ENCODE measurements around the gene PUM2. TPM values are rescaled to one million over a fixed set of nuclear protein-coding genes. Genes with fewer than 3 reads are reported as not detected.

The PUM2 gene
- total and polyA plus RNA-seq, 9 donors: 40.5 to 69.6 (median 55.2) TPM

- no peak for DNase-seq
- H3K4me3 ChIP-seq (ENCODE audit: low read length): no peak overlapping the region
- H3K36me3 ChIP-seq (ENCODE audit: control insufficient read depth, insufficient read depth, low read length): peaks cover 5% of the 10 kb centered on the region
- no peaks in the 10 kb centered on the region for H3K4me1 ChIP-seq (ENCODE audit: control insufficient read depth, insufficient read depth, low read length)
- 93% methylated on average over 3 of the region's 10 CpGs for WGBS (ENCODE audit: insufficient coverage)
- H3K9me3 ChIP-seq (replicated peaks; ENCODE audit: control insufficient read depth, low read depth, low read length): no peaks in the 10 kb centered on the region
- H3K27ac ChIP-seq (ENCODE audit: low read length): no peak overlapping the region
- no peaks in the 10 kb centered on the region for H3K27me3 ChIP-seq (ENCODE audit: control insufficient read depth, insufficient read depth, low read length)
These were observed 144.6 kb downstream of the PUM2 start for GRCh38 chr2:20205915-20206524.

GRCh38 chr2:20205069-20205468 lies 145.6 kb downstream of the PUM2 start:
- no peaks in the 10 kb centered on the region for H3K27me3 ChIP-seq (ENCODE audit: control insufficient read depth, insufficient read depth, low read length)
- no peaks in the 10 kb centered on the region for H3K9me3 ChIP-seq (replicated peaks; ENCODE audit: control insufficient read depth, low read depth, low read length)
- H3K36me3 ChIP-seq (ENCODE audit: control insufficient read depth, insufficient read depth, low read length): peaks cover 5% of the 10 kb centered on the region
- DNase-seq: no peak
- 66% methylated on average over 5 of the region's 7 CpGs for WGBS (ENCODE audit: insufficient coverage)
- no peaks in the 10 kb centered on the region for H3K4me1 ChIP-seq (ENCODE audit: control insufficient read depth, insufficient read depth, low read length)
- H3K27ac ChIP-seq (ENCODE audit: low read length): no peak overlapping the region
- no peak overlapping the region for H3K4me3 ChIP-seq (ENCODE audit: low read length)

GRCh38 chr2:20203521-20204225 lies 147.0 kb downstream of the PUM2 start:
- H3K27me3 ChIP-seq (ENCODE audit: control insufficient read depth, insufficient read depth, low read length): no peaks in the 10 kb centered on the region
- peaks cover 5% of the 10 kb centered on the region for H3K36me3 ChIP-seq (ENCODE audit: control insufficient read depth, insufficient read depth, low read length)
- no peak overlapping the region for H3K4me3 ChIP-seq (ENCODE audit: low read length)
- H3K4me1 ChIP-seq (ENCODE audit: control insufficient read depth, insufficient read depth, low read length): no peaks in the 10 kb centered on the region
- WGBS (ENCODE audit: insufficient coverage): 55% methylated on average over 5 of the region's 17 CpGs
- no peak overlapping the region for H3K27ac ChIP-seq (ENCODE audit: low read length)
- H3K9me3 ChIP-seq (replicated peaks; ENCODE audit: control insufficient read depth, low read depth, low read length): no peaks in the 10 kb centered on the region
- no peak for DNase-seq

- Histone ChIP-seq H3K36me3 (ENCODE audit: control insufficient read depth, insufficient read depth, low read length) (peaks cover 5% of the 10 kb centered on the region), H3K27ac (ENCODE audit: low read length) (no peak overlapping the region), H3K4me3 (ENCODE audit: low read length) (no peak overlapping the region), H3K9me3 (replicated peaks; ENCODE audit: control insufficient read depth, low read depth, low read length) (no peaks in the 10 kb centered on the region), H3K27me3 (ENCODE audit: control insufficient read depth, insufficient read depth, low read length) (no peaks in the 10 kb centered on the region), H3K4me1 (ENCODE audit: control insufficient read depth, insufficient read depth, low read length) (no peaks in the 10 kb centered on the region)
- 90% methylated on average over 8 of the region's 10 CpGs for WGBS (ENCODE audit: insufficient coverage)
- no peak for DNase-seq
These were observed 147.6 kb downstream of the PUM2 start for GRCh38 chr2:20203072-20203471.

GRCh38 chr2:20201671-20202070 lies 149.0 kb downstream of the PUM2 start:
- 72% methylated on average over 15 of the region's 17 CpGs for WGBS (ENCODE audit: insufficient coverage)
- Histone ChIP-seq H3K9me3 (replicated peaks; ENCODE audit: control insufficient read depth, low read depth, low read length) (no peaks in the 10 kb centered on the region), H3K4me3 (ENCODE audit: low read length) (no peak overlapping the region), H3K27me3 (ENCODE audit: control insufficient read depth, insufficient read depth, low read length) (no peaks in the 10 kb centered on the region), H3K27ac (ENCODE audit: low read length) (no peak overlapping the region), H3K36me3 (ENCODE audit: control insufficient read depth, insufficient read depth, low read length) (peaks cover 5% of the 10 kb centered on the region), H3K4me1 (ENCODE audit: control insufficient read depth, insufficient read depth, low read length) (peaks cover 3% of the 10 kb centered on the region)
- no peak for DNase-seq

- 91% methylated on average over 19 of the region's 26 CpGs for WGBS (ENCODE audit: insufficient coverage)
- no peak overlapping the region for H3K27ac ChIP-seq (ENCODE audit: low read length)
- H3K4me3 ChIP-seq (ENCODE audit: low read length): no peak overlapping the region
- H3K4me1 ChIP-seq (ENCODE audit: control insufficient read depth, insufficient read depth, low read length): peaks cover 8% of the 10 kb centered on the region
- no peak for DNase-seq
- H3K36me3 ChIP-seq (ENCODE audit: control insufficient read depth, insufficient read depth, low read length): peaks cover 5% of the 10 kb centered on the region
- H3K9me3 ChIP-seq (replicated peaks; ENCODE audit: control insufficient read depth, low read depth, low read length): no peaks in the 10 kb centered on the region
- no peaks in the 10 kb centered on the region for H3K27me3 ChIP-seq (ENCODE audit: control insufficient read depth, insufficient read depth, low read length)
These were observed 149.7 kb downstream of the PUM2 start for GRCh38 chr2:20200697-20201555.

GRCh38 chr2:20199633-20200270 lies 150.9 kb downstream of the PUM2 start:
- WGBS (ENCODE audit: insufficient coverage): 72% methylated on average over 5 of the region's 6 CpGs
- Histone ChIP-seq H3K4me1 (ENCODE audit: control insufficient read depth, insufficient read depth, low read length) (peaks cover 8% of the 10 kb centered on the region), H3K36me3 (ENCODE audit: control insufficient read depth, insufficient read depth, low read length) (peaks cover 5% of the 10 kb centered on the region), H3K4me3 (ENCODE audit: low read length) (no peak overlapping the region), H3K27ac (ENCODE audit: low read length) (no peak overlapping the region), H3K9me3 (replicated peaks; ENCODE audit: control insufficient read depth, low read depth, low read length) (no peaks in the 10 kb centered on the region), H3K27me3 (ENCODE audit: control insufficient read depth, insufficient read depth, low read length) (no peaks in the 10 kb centered on the region)
- DNase-seq: no peak

- no peaks in the 10 kb centered on the region for H3K27me3 ChIP-seq (ENCODE audit: control insufficient read depth, insufficient read depth, low read length)
- peaks cover 8% of the 10 kb centered on the region for H3K4me1 ChIP-seq (ENCODE audit: control insufficient read depth, insufficient read depth, low read length)
- H3K4me3 ChIP-seq (ENCODE audit: low read length): no peak overlapping the region
- no peak overlapping the region for H3K27ac ChIP-seq (ENCODE audit: low read length)
- no peaks in the 10 kb centered on the region for H3K9me3 ChIP-seq (replicated peaks; ENCODE audit: control insufficient read depth, low read depth, low read length)
- peaks cover 5% of the 10 kb centered on the region for H3K36me3 ChIP-seq (ENCODE audit: control insufficient read depth, insufficient read depth, low read length)
- WGBS (ENCODE audit: insufficient coverage): 39% methylated on average over 7 of the region's 14 CpGs
- DNase-seq: no peak
These were observed 151.6 kb downstream of the PUM2 start for GRCh38 chr2:20198796-20199632.
